Activated CD8-positive, alpha-beta memory T cell treated with anti-CD3 and anti-CD28 coated beads, Interleukin-2, amount 50 U/mL, for 1 hour (primary cell): Measurements from ENCODE around the gene TMC3.

Source experiments
- DNase-seq: peaks from one replicate; pipeline ENCODE4 v3.0.0-alpha.2; 2020; ENCODE audit errors: extremely low read depth

Gene TMC3

GRCh38 chr15:81322676-81323253 is 51.2 kb downstream of the TMC3 start:
- no peak for DNase-seq

- DNase-seq: no peak
These were observed 52.3 kb downstream of the TMC3 start for GRCh38 chr15:81321667-81322066.

- no peak for DNase-seq
These were observed 56.4 kb downstream of the TMC3 start for GRCh38 chr15:81317642-81318017.

- DNase-seq: no peak
These were observed 57.7 kb downstream of the TMC3 start for GRCh38 chr15:81316267-81316666.

- DNase-seq: no peak
These were observed 58.4 kb downstream of the TMC3 start for GRCh38 chr15:81315452-81316175.

GRCh38 chr15:81314378-81314777 is 59.6 kb downstream of the TMC3 start:
- no peak for DNase-seq

GRCh38 chr15:81313686-81314085 is 60.3 kb downstream of the TMC3 start:
- no peak for DNase-seq

- no peak for DNase-seq
These were observed 61.0 kb downstream of the TMC3 start for GRCh38 chr15:81312790-81313543.

GRCh38 chr15:81311752-81312464 is 62.1 kb downstream of the TMC3 start:
- no peak for DNase-seq

GRCh38 chr15:81310480-81310879 is 63.5 kb downstream of the TMC3 start:
- DNase-seq: no peak

- no peak for DNase-seq
These were observed 64.2 kb downstream of the TMC3 start for GRCh38 chr15:81309647-81310450.

- no peak for DNase-seq
These were observed 65.8 kb downstream of the TMC3 start for GRCh38 chr15:81308260-81308659.

GRCh38 chr15:81304226-81304625 is 69.8 kb downstream of the TMC3 start:
- no peak for DNase-seq

GRCh38 chr15:81303244-81304225 is 70.5 kb downstream of the TMC3 start:
- no peak for DNase-seq

- no peak for DNase-seq
These were observed 71.3 kb downstream of the TMC3 start for GRCh38 chr15:81302701-81303109.

GRCh38 chr15:81301815-81302399 is 72.1 kb downstream of the TMC3 start:
- no peak for DNase-seq

- no peak for DNase-seq
These were observed 72.6 kb downstream of the TMC3 start for GRCh38 chr15:81301385-81301784.

GRCh38 chr15:81299630-81300273 is 74.3 kb downstream of the TMC3 start:
- no peak for DNase-seq

GRCh38 chr15:81299156-81299555 is 74.9 kb downstream of the TMC3 start:
- DNase-seq: no peak
